HepG2 (cell line): Measurements from ENCODE around the gene ZNF511. TPM values are rescaled to one million over a fixed set of nuclear protein-coding genes. Genes with fewer than 3 reads are reported as not detected.

Source experiments
- ATAC-seq: fragments of 200-7000 bp; cut with Tn5 transposase; 3 replicates; pipeline ENCODE4 v1.9.1; 2020; ENCODE audit warnings: mild to moderate bottlenecking, moderate library complexity
- BruUV-seq: library from RNA; stranded (reverse); fragments of 400-500 nt; replicated peaks from 2 replicates; lab custom pipeline; 2021; lab: Mats Ljungman, UMichigan
- CTCF ChIA-PET: fragments of 300-600 bp; formaldehyde crosslinking; extraction: SDS; loops from one replicate; lab custom pipeline; 2021; ENCODE audit warnings: low total read pairs, inconsistent platforms, low intra/inter-chr PET ratio; lab: Yijun Ruan, JAX
- POLR2A ChIA-PET: fragments of 350-600 bp; sonication (Branson Sonifier 250); formaldehyde crosslinking; loops from one replicate; lab custom pipeline; 2020; ENCODE audit warnings: antibody characterized with exemption, inconsistent platforms; lab: Yijun Ruan, JAX
- DNase-seq: peaks from one replicate; pipeline ENCODE4 v3.0.0-alpha.2; 2015; ENCODE audit warnings: low spot score
- FAIRE-seq: peaks from 3 replicates; lab custom pipeline; 2011; peaks lifted over from hg19 to GRCh38; lab: Jason Lieb, UNC
- H2AFZ ChIP-seq: one replicate; pipeline ENCODE4 v1.6.1; 2011; ENCODE audit warnings: low read length, inconsistent platforms
- H3K27ac ChIP-seq: fragments of 300-600 bp; 3 replicates; pipeline ENCODE4 v1.8.0; 2011; ENCODE audit warnings: mixed run types, mild to moderate bottlenecking, mixed read lengths, low read length, inconsistent platforms; ENCODE audit not compliant: insufficient read depth; ENCODE audit errors: extremely low read length
- H3K27me3 ChIP-seq, 2 experiments: fragments of 200-600 bp in 1 of 2; 2 replicates in 1 of 2; 3 replicates in 1 of 2; pipeline versions ENCODE4 v1.6.0 to v1.8.0; 2011; ENCODE audit warnings: low read length in 2 of 2, mild to moderate bottlenecking in 2 of 2, moderate library complexity in 2 of 2, inconsistent platforms in 1 of 2; ENCODE audit not compliant: insufficient read depth in 2 of 2, control insufficient read depth in 1 of 2
- H3K36me3 ChIP-seq, 2 experiments: fragments of 200-600 bp in 1 of 2; replicated peaks in 1 of 2; 2 replicates in 1 of 2; 3 replicates in 1 of 2; pipeline versions ENCODE4 v1.5.1 to v1.8.0; 2011; ENCODE audit warnings: low read length in 2 of 2, inconsistent platforms in 1 of 2; ENCODE audit not compliant: insufficient read depth in 2 of 2, control insufficient read depth in 1 of 2
- H3K4me1 ChIP-seq: 2 replicates; pipeline ENCODE4 v1.5.1; 2012; ENCODE audit warnings: low read length, inconsistent platforms; ENCODE audit not compliant: insufficient read depth
- H3K4me2 ChIP-seq: 2 replicates; pipeline ENCODE4 v1.6.0; 2011; ENCODE audit warnings: low read depth, low read length, inconsistent platforms
- H3K4me3 ChIP-seq, 3 experiments: fragments of 200-600 bp in 1 of 3; sonication (generic), shearing (Covaris generic) in 1 of 3; replicated peaks in 1 of 3; 2 replicates each; pipeline ENCODE4 v1.5.1; 2011 to 2016; ENCODE audit warnings: low read length in 3 of 3, inconsistent platforms in 2 of 3, low read depth in 2 of 3, mild to moderate bottlenecking in 2 of 3, control low read depth in 1 of 3, mixed read lengths in 1 of 3; ENCODE audit not compliant: insufficient read depth in 1 of 3
- H3K79me2 ChIP-seq: one replicate; pipeline ENCODE4 v1.6.1; 2011; ENCODE audit warnings: low read length, inconsistent platforms; ENCODE audit not compliant: insufficient read depth
- H3K9ac ChIP-seq: 2 replicates; pipeline ENCODE4 v1.6.0; 2011; ENCODE audit warnings: mild to moderate bottlenecking, low read depth, low read length, inconsistent platforms; ENCODE audit not compliant: insufficient read depth
- H3K9me3 ChIP-seq: 2 replicates; pipeline ENCODE4 v1.5.1; 2012; ENCODE audit warnings: mild to moderate bottlenecking, low read length
- H4K20me1 ChIP-seq: 2 replicates; pipeline ENCODE4 v1.6.0; 2011; ENCODE audit warnings: inconsistent platforms, mild to moderate bottlenecking, low read length, moderate library complexity; ENCODE audit not compliant: insufficient read depth
- AKAP8 ChIP-seq: sonication (generic); formaldehyde crosslinking; IDR thresholded peaks from 2 replicates; pipeline ENCODE4 v1.5.1; 2020; ENCODE audit warnings: mild to moderate bottlenecking, missing genetic modification reagents
- GABPB1 ChIP-seq: IDR thresholded peaks from 2 replicates; pipeline ENCODE4 v1.6.1; 2016; ENCODE audit warnings: mild to moderate bottlenecking, missing genetic modification reagents, moderate library complexity, missing compliant biosample characterization
- HOXA3 ChIP-seq: sonication (generic); formaldehyde crosslinking; IDR thresholded peaks from 2 replicates; pipeline ENCODE4 v1.5.0; 2020; ENCODE audit warnings: missing genetic modification reagents
- KAT8 ChIP-seq: IDR thresholded peaks from 2 replicates; pipeline ENCODE4 v1.6.1; 2016; ENCODE audit warnings: missing genetic modification reagents, missing compliant biosample characterization
- KLF13 ChIP-seq: sonication (generic); formaldehyde crosslinking; IDR thresholded peaks from 2 replicates; pipeline ENCODE4 v1.4.0; 2020; ENCODE audit warnings: mild to moderate bottlenecking, missing genetic modification reagents
- MTA3 ChIP-seq: sonication (generic); formaldehyde crosslinking; IDR thresholded peaks from 2 replicates; pipeline ENCODE4 v1.4.0; 2020; ENCODE audit warnings: missing genetic modification reagents
- NFKB2 ChIP-seq: sonication (generic); formaldehyde crosslinking; IDR thresholded peaks from 2 replicates; pipeline ENCODE4 v1.4.0; 2020; ENCODE audit warnings: missing genetic modification reagents, borderline replicate concordance
- POGZ ChIP-seq: sonication (generic); formaldehyde crosslinking; IDR thresholded peaks from 2 replicates; pipeline ENCODE4 v1.4.0; 2020; ENCODE audit warnings: mild to moderate bottlenecking, missing genetic modification reagents
- POLR2G ChIP-seq: fragments of 200-400 bp; formaldehyde crosslinking; IDR thresholded peaks from 2 replicates; pipeline ENCODE4 v1.6.1; 2018; ENCODE audit warnings: mild to moderate bottlenecking, low read depth, low read length, moderate library complexity
- RBFOX2 ChIP-seq: fragments of 200-400 bp; formaldehyde crosslinking; IDR thresholded peaks from 2 replicates; pipeline ENCODE4 v1.6.1; 2017; ENCODE audit warnings: low read depth, mild to moderate bottlenecking, low read length
- REXO4 ChIP-seq: sonication (generic); formaldehyde crosslinking; IDR thresholded peaks from 2 replicates; pipeline ENCODE4 v1.8.0; 2022; ENCODE audit warnings: missing genetic modification reagents, mild to moderate bottlenecking, borderline replicate concordance
- TBP ChIP-seq: sonication (generic); formaldehyde crosslinking; IDR thresholded peaks from 2 replicates; pipeline ENCODE4 v1.5.0; 2020; ENCODE audit warnings: missing genetic modification reagents
- YY1 ChIP-seq: IDR thresholded peaks from 2 replicates; pipeline ENCODE4 v1.6.1; 2011; ENCODE audit warnings: low read length, low read depth, moderate library complexity, mild to moderate bottlenecking; ENCODE audit not compliant: insufficient read depth, insufficient replicate concordance
- ZMYM2 ChIP-seq: sonication (generic); formaldehyde crosslinking; IDR thresholded peaks from 2 replicates; pipeline ENCODE4 v1.8.0; 2022; ENCODE audit warnings: mild to moderate bottlenecking, missing genetic modification reagents
- ZNF230 ChIP-seq: sonication (generic); formaldehyde crosslinking; IDR thresholded peaks from 2 replicates; pipeline ENCODE4 v1.4.0; 2020; ENCODE audit warnings: mild to moderate bottlenecking, missing genetic modification reagents
- ZNF24 ChIP-seq: fragments of 450-650 bp; IDR thresholded peaks from 2 replicates; pipeline ENCODE4 v1.6.1; 2017; ENCODE audit warnings: antibody characterized with exemption, mild to moderate bottlenecking
- ZNF264 ChIP-seq: sonication (generic); formaldehyde crosslinking; IDR thresholded peaks from 2 replicates; pipeline ENCODE4 v1.4.0; 2020; ENCODE audit warnings: missing genetic modification reagents
- ZNF431 ChIP-seq: sonication (generic); formaldehyde crosslinking; IDR thresholded peaks from 2 replicates; pipeline ENCODE4 v1.9.0; 2022; ENCODE audit warnings: missing genetic modification reagents, low read depth, mild to moderate bottlenecking, borderline replicate concordance
- ZNF451 ChIP-seq: sonication (generic); formaldehyde crosslinking; IDR thresholded peaks from 2 replicates; pipeline ENCODE4 v1.5.0; 2020; ENCODE audit warnings: mild to moderate bottlenecking, missing genetic modification reagents
- WGBS: methylation state at CpG from one replicate; pipeline ENCODE4 v1.1.6; 2017; ENCODE audit warnings: low lambda C conversion rate; 5-methylcytosine and 5-hydroxymethylcytosine counted together
- in situ Hi-C: cut with HindIII; loops from 2 replicates; pipeline ENCODE4 v1.10.0; 2017; ENCODE audit warnings: low pct_unique_long_range_greater_than_20kb; ENCODE audit not compliant: extremely low pct_ligation_motif_present
- intact Hi-C: fragments of 100-400 bp; cut with micrococcal nuclease; formaldehyde crosslinking; loops from one replicate; pipeline ENCODE4 v1.10.0; 2022; ENCODE audit not compliant: unreplicated experiment
- polyA plus RNA-seq, 8 experiments: library from polyadenylated mRNA; depleted of rRNA in 3 of 8; stranded (reverse) in 7 of 8; unstranded in 1 of 8; fragments of >200 nt; fragmentation: Illumina TruSeq in 4 of 8; extraction: Trizol in 4 of 8; gene quantifications; 2 replicates each; pipeline versions ENCODE4 v1.2.1 to v1.2.3, GENCODE V29; 2011 to 2016; ENCODE audit warnings: low read depth in 4 of 8, missing spikeins in 1 of 8, mixed read lengths in 1 of 8; ENCODE audit not compliant: insufficient read depth in 1 of 8
- total RNA-seq, 5 experiments: library from RNA; depleted of rRNA; stranded (reverse); fragments of >200 nt; fragmentation: Illumina TruSeq; extraction: Trizol; gene quantifications; 2 replicates each; pipeline ENCODE4 v1.2.3, GENCODE V29; 2016; ENCODE audit warnings: low read depth in 1 of 5
- TF ChIP-seq, protein P1 (sequence below): sonication (generic); formaldehyde crosslinking; IDR thresholded peaks from 2 replicates; pipeline ENCODE4 v1.9.0; 2022; ENCODE audit warnings: missing genetic modification reagents, mild to moderate bottlenecking, borderline replicate concordance
- TF ChIP-seq, protein P2 (sequence below): sonication (generic); formaldehyde crosslinking; IDR thresholded peaks from 2 replicates; pipeline ENCODE4 v1.4.0; 2020; ENCODE audit warnings: mild to moderate bottlenecking, missing genetic modification reagents
- TF ChIP-seq, protein P3 (sequence below): sonication (generic); formaldehyde crosslinking; IDR thresholded peaks from 2 replicates; pipeline ENCODE4 v1.5.1; 2020; ENCODE audit warnings: mild to moderate bottlenecking, missing genetic modification reagents, moderate library complexity

Gene ZNF511
- total and polyA plus RNA-seq, 2 of the 13 experiments (the other 11 are each of a cell fraction or from before 2014, with no cell fraction given) = 35.6 to 66.4 TPM

DNA sequence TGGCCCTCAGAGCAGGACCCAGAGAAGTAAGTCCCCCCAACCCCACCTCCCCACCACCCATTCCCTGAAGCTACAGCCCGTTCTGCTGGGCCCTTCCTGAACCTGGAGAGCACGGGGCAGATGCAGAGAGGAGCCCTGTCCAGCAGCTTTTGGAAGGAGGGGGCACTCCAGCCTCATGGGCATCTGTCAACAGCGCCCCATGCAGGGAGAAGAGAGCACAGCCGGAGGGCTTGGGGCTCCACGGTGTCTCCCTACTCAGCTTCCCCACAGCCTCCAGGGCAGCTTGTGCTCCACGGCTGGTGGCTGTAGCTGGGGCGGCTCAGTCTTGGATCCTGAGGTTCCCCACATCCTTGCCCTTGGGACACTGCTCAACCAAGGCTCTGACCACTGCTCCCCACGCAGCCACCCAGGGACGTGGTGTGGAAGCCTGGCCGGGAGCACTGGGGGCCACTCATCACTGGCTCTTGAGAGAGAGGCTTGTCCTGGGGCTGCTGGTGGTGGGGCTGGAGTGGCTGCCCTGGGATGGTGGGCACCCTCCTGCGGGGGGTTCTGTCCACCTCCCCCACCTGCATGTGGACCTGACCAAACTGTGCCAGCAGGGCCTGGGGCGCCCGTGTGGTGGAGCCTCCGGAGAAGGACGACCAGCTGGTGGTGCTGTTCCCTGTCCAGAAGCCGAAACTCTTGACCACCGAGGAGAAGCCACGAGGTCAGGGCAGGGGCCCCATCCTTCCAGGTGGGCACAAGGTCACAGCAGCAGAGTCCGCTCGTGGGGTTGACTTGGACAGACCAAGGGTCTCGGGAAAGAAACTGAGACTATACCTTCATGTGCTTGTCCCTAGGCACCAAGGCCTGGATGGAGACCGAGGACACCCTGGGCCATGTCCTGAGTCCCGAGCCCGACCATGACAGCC lies 42.9 kb downstream of the ZNF511 start:
- H3K27ac ChIP-seq = no peak overlapping the region
- BruUV-seq = TSS peak; percentile 49
- peaks cover 6% of the 10 kb centered on the region for H3K79me2 ChIP-seq
- DNase-seq = no peak
- no peak for FAIRE-seq
- H3K4me2 ChIP-seq = no peak overlapping the region
- H3K9me3 ChIP-seq = no peaks in the 10 kb centered on the region
- ChIA-PET CTCF (no interaction called here), POLR2A (no interaction called here)
- peaks cover 13% of the 10 kb centered on the region; the same call in 1 of the 2 replicates for H4K20me1 ChIP-seq
- no peak for ATAC-seq
- no peaks in the 10 kb centered on the region for H3K27me3 ChIP-seq
- WGBS = no CpG with 5 or more reads among the region's 24 CpGs
- in situ Hi-C loops = no loop called here
- H3K9ac ChIP-seq = no peak overlapping the region
- intact Hi-C loops = no loop called here
- H3K4me3 ChIP-seq = no peak overlapping the region
- peaks cover 51% of the 10 kb centered on the region for H3K4me1 ChIP-seq
- no peak overlapping the region for H2AFZ ChIP-seq
- H3K36me3 ChIP-seq = peaks cover 5 to 14% of the 10 kb centered on the region in 2 experiments; a peak in 3 of 5 replicates
- 0 out of 2 replicates have a peak, but pooled peaks have one; percentile 43 for TF ChIP-seq ZNF264 (CRISPR knock-in tag)
- no peak for TF ChIP-seq KAT8 (CRISPR knock-in tag)
- TF ChIP-seq, protein P1, sequence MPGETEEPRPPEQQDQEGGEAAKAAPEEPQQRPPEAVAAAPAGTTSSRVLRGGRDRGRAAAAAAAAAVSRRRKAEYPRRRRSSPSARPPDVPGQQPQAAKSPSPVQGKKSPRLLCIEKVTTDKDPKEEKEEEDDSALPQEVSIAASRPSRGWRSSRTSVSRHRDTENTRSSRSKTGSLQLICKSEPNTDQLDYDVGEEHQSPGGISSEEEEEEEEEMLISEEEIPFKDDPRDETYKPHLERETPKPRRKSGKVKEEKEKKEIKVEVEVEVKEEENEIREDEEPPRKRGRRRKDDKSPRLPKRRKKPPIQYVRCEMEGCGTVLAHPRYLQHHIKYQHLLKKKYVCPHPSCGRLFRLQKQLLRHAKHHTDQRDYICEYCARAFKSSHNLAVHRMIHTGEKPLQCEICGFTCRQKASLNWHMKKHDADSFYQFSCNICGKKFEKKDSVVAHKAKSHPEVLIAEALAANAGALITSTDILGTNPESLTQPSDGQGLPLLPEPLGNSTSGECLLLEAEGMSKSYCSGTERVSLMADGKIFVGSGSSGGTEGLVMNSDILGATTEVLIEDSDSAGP (CRISPR knock-in tag) = peak; percentile 32; the same call in 1 of the 2 replicates
- TF ChIP-seq HOXA3 = 0 out of 2 replicates have a peak, but pooled peaks have one; percentile 36
- TF ChIP-seq NFKB2 (CRISPR knock-in tag) = 0 out of 2 replicates have a peak, but pooled peaks have one; percentile 21
- no peak for TF ChIP-seq ZNF24
- no peak for TF ChIP-seq YY1
- TF ChIP-seq RBFOX2 = peak; percentile 61
- TF ChIP-seq REXO4 (CRISPR knock-in tag) = no peak
- TF ChIP-seq, protein P2, sequence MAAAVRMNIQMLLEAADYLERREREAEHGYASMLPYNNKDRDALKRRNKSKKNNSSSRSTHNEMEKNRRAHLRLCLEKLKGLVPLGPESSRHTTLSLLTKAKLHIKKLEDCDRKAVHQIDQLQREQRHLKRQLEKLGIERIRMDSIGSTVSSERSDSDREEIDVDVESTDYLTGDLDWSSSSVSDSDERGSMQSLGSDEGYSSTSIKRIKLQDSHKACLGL (CRISPR knock-in tag) = 0 out of 2 replicates have a peak, but pooled peaks have one; percentile 33
- TF ChIP-seq POLR2G = peak; percentile 22; the same call in 1 of the 2 replicates
- no peak; the same call in 1 of the 2 replicates for TF ChIP-seq GABPB1 (CRISPR knock-in tag)
- TF ChIP-seq POGZ (CRISPR knock-in tag) = no peak
- no peak for TF ChIP-seq MTA3 (CRISPR knock-in tag)
- TF ChIP-seq ZNF451 (CRISPR knock-in tag) = no peak
- TF ChIP-seq ZNF431 (CRISPR knock-in tag) = no peak
- peak; percentile 49; the same call in 1 of the 2 replicates for TF ChIP-seq AKAP8 (CRISPR knock-in tag)
- no peak for TF ChIP-seq ZMYM2 (CRISPR knock-in tag)
- TF ChIP-seq ZNF230 (CRISPR knock-in tag) = no peak
- TF ChIP-seq, protein P3, sequence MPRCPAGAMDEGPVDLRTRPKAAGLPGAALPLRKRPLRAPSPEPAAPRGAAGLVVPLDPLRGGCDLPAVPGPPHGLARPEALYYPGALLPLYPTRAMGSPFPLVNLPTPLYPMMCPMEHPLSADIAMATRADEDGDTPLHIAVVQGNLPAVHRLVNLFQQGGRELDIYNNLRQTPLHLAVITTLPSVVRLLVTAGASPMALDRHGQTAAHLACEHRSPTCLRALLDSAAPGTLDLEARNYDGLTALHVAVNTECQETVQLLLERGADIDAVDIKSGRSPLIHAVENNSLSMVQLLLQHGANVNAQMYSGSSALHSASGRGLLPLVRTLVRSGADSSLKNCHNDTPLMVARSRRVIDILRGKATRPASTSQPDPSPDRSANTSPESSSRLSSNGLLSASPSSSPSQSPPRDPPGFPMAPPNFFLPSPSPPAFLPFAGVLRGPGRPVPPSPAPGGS = no peak
- TF ChIP-seq KLF13 (CRISPR knock-in tag) = no peak
- no peak for TF ChIP-seq TBP (CRISPR knock-in tag)
